IPS-NIHi7 (cell line): Measurements from ENCODE around the gene VRK1.
A peak's percentile ranks its signal among the peaks of the same experiment; 100 is the strongest.

Experiments
- DNase-seq: peaks from one replicate; pipeline ENCODE4 v3.0.0; 2012; ENCODE audit warnings: mixed read lengths; ENCODE audit errors: extremely low spot score

Gene VRK1

GRCh38 chr14:96790706-96791105 is 6.5 kb upstream of the VRK1 start:
- DNase-seq: no peak

- no peak for DNase-seq
These were observed 5.2 kb upstream of the VRK1 start for GRCh38 chr14:96792003-96792402.

GRCh38 chr14:96792591-96792990 is 4.6 kb upstream of the VRK1 start:
- no peak for DNase-seq

DNA sequence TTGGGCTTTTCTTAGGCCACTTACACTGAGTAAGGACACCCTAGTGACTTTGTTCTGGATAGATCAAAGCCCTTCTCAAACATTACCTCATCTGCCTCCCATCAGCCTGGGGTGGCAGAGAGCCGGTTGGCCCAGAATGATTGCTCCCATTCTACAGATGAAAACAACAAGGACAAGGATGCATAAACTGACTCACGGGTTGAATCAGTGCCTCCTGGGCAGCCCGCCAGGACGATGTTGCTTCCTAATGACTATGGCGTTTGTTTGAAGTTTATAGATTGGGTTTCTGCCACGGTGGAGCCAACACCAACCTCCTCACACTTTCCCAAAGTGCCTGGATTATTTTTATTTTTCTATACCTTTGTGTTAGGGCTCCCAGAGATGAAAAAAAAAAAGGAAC is 3.6 kb upstream of the VRK1 start:
- DNase-seq: no peak

DNA sequence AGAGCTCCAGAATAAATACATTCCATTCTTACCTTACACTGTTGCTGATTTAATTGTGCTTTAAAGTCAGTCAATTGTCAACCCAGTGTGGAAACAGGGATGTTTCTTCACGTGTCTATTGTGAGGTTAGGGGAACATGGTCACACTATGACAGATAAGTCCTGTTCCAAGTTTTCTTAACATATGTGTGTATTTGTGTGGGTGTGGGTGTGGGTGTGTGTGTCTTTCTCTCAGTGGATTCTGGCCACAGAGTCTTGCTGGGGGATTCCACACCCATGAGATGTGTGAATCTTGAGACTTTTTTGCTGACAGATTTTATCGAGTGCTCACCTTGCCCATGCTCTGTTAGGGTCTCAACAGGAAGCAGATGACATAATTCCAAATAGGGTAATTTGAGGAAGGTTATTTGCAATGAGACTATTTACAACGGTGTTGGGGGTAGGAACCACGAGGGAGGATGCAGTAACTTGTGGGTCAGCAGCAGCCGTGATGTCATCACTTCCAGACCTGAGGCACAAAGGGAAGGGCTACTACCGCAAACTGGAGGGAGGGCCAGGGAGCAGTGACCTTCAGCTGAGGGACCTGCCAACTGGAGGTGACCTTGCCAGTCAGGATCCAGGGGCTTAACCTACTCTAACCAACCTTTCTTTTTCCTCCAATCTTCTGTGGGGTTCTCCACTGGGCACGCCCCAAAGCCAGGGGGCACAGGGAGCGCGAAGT is 1.9 kb upstream of the VRK1 start:
- no peak for DNase-seq

GRCh38 chr14:96797582-96798349 is 584 bp downstream of the VRK1 start:
- DNase-seq: peak; percentile 21

DNA sequence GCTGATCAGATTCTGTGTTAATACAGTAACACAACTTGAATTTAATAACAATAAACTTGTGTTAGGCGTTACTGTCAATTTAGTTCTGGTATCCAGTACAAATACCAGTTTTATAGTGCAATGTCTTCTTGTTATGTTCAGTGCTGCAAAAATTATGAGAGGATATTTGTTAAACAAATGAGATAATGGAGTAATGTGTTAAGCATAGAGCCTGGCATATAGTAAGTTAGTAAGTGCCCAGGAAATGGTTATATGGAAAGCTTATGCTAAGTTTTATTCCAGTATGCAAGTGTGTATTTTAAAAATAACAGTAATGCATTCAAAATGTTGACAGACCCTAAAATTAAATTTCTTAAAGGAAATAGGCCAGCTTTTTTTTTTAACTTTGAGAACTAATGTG is 1.8 kb downstream of the VRK1 start:
- DNase-seq: no peak

- no peak for DNase-seq
These were observed 2.4 kb downstream of the VRK1 start for GRCh38 chr14:96799489-96800054.

- no peak for DNase-seq
These were observed 4.7 kb downstream of the VRK1 start for GRCh38 chr14:96801931-96802330.

GRCh38 chr14:96802963-96803362 is 5.8 kb downstream of the VRK1 start:
- DNase-seq: no peak

DNA sequence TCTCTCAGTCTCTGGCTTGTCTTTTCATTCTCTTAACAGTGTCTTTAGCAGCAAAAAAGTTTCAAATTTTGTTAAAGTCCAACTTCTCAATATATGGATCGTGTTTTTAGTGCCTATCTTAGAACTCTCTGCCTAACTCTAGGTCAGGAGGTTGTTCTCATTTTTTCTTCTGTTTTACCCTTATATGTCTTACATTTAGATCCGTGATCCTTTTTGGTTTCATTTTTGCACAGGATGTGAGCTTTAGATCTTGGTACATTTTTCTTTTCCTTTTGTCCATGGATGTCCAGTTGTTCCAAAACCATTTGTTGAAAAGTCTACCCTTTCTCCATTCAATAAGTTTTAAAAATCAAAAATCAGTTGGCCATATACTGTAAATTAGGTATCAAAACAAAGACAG is 6.8 kb downstream of the VRK1 start:
- DNase-seq: no peak

GRCh38 chr14:96804895-96805294 is 7.7 kb downstream of the VRK1 start:
- no peak for DNase-seq

GRCh38 chr14:96805956-96806355 is 8.8 kb downstream of the VRK1 start:
- no peak for DNase-seq

DNA sequence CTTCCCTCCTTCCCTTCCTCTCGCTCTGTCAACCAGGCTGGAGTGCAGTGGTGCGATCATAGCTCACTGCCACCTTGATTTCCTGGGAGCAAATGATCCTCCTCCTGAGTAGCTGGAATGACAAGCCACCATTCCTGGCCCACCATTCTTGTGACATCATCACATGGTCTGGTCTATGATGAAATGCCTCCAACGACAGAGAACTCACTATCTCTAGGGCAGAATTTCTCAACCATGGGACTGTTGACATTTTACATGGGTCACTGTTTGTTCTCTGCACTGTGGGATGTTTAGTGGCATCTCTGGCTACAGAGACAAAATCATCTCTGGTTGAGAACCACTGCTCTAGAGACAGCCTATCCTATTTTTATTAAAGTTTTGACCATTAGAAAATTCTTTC is 9.7 kb downstream of the VRK1 start:
- no peak for DNase-seq

GRCh38 chr14:96808619-96809406 is 11.6 kb downstream of the VRK1 start:
- DNase-seq: no peak

GRCh38 chr14:96811265-96811664 is 14.1 kb downstream of the VRK1 start:
- no peak for DNase-seq

DNA sequence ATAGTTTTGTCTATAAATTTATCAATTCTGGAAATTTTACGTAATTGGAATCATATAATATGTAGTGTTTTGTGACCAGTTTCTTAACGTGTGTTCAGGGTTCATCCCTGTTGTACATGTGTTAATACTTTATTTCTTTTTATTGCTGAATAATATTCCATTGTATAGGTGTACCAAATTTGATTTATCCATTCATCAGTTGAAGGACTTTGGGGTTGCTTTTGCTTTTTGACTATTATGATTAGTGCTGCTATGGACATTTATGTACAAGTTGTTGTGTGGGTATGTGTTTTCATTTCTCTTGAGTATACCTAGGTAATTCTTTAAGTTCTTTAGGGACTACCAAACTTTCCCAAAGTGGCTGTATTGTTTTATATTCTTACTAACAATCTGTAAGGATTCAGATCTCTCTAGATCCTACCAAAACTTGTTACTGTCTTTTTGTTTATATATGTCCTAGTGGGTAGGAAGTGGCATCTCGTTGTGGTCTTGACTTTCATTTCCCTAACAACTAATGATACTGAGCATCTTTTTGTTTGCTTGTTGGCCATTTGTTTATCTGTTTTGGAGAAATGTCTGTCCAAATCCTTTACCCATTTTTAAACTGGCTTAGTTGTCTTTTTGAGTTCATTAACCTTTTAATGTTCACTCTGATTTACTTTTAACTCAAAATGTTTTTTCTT is 14.9 kb downstream of the VRK1 start:
- DNase-seq: no peak

- DNase-seq: no peak
These were observed 19.1 kb downstream of the VRK1 start for GRCh38 chr14:96816281-96816680.

- no peak for DNase-seq
These were observed 20.8 kb downstream of the VRK1 start for GRCh38 chr14:96817750-96818666.

DNA sequence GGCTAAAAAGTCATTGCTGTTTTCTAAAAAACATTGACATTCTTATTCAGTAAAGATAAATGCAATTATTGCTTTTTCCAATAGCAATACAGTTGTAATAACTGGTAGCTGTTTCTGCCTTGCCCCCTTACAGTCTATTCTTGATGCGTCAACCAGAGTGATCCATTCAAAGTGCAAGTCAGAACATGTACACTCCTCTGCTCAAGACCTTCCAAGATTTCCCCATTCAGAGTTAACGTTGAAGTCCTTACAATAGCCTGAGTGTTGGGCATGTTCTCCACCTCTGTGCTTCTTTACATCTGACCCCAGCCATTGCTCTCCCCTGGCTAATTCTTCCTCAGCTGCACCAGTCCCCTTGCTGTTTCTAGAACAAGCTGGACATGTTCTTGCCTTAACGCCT is 24.3 kb downstream of the VRK1 start:
- no peak for DNase-seq

GRCh38 chr14:96823652-96824051 is 26.5 kb downstream of the VRK1 start:
- DNase-seq: no peak
